Right lobe of liver (tissue), 6 donors: ENCODE data around the gene PADI4. TPM values are rescaled to one million over a fixed set of nuclear protein-coding genes. Genes with fewer than 3 reads are reported as not detected.

Source experiments
- ATAC-seq, 4 donors: fragments of 200-7000 bp; cut with Tn5 transposase; one replicate each; pipeline ENCODE4 v1.9.1; 2020; ENCODE audit warnings: mild to moderate bottlenecking in 4 of 4, moderate library complexity in 4 of 4
- DNase-seq, 3 donors: peaks; one replicate each; pipeline ENCODE4 v3.0.0-alpha.2; 2020
- H3K27ac ChIP-seq, 3 donors: fragments of 200-600 bp; one replicate each; pipeline ENCODE4 v1.8.0; 2022
- H3K27me3 ChIP-seq, 2 donors: fragments of 200-600 bp; one replicate each; pipeline ENCODE4 v1.8.0; 2022
- H3K36me3 ChIP-seq, 4 donors: fragments of 200-600 bp; sonication (generic) in 1 of 4; one replicate each; pipeline versions ENCODE4 v1.5.1 to v1.8.0; 2017 to 2022; ENCODE audit warnings: control low read depth in 1 of 4
- H3K4me1 ChIP-seq, 4 donors: fragments of 200-600 bp; sonication (generic) in 1 of 4; one replicate each; pipeline versions ENCODE4 v1.5.1 to v1.8.0; 2017 to 2022; ENCODE audit warnings: control low read depth in 1 of 4
- H3K4me3 ChIP-seq, 3 donors: fragments of 200-600 bp; one replicate each; pipeline ENCODE4 v1.8.0; 2022
- H3K9me3 ChIP-seq, 4 donors: fragments of 200-600 bp; sonication (generic) in 1 of 4; one replicate each; pipeline versions ENCODE4 v1.5.1 to v1.8.0; 2017 to 2022; ENCODE audit warnings: control low read depth in 1 of 4
- CTCF ChIP-seq, 4 donors: fragments of 200-600 bp in 3 of 4; fragments of 450-650 bp in 1 of 4; IDR thresholded peaks; one replicate each; pipeline versions ENCODE4 v1.5.1 to v1.8.0; 2016 to 2022; ENCODE audit warnings: antibody characterized with exemption in 4 of 4, mild to moderate bottlenecking in 2 of 4
- POLR2A ChIP-seq: fragments of 450-650 bp; IDR thresholded peaks from one replicate; pipeline ENCODE4 v1.6.1; 2017; ENCODE audit warnings: antibody characterized with exemption, mild to moderate bottlenecking
- WGBS: methylation state at CpG from one replicate; pipeline ENCODE4 v1.1.6; 2018; ENCODE audit warnings: low coverage, low lambda C conversion rate; ENCODE audit not compliant: insufficient coverage; ENCODE audit errors: missing lambda C conversion rate; 5-methylcytosine and 5-hydroxymethylcytosine counted together
- intact Hi-C, 2 donors: fragments of 100-400 bp; cut with DNase I; formaldehyde crosslinking; loops; one replicate each; pipeline versions ENCODE4 v1.11.2 to v1.14.1; 2022
- total RNA-seq, 6 experiments: library from RNA; depleted of rRNA in 2 of 6; stranded (reverse); fragments of >200 nt in 2 of 6; fragmentation: NEBNext Ultra II Directional in 3 of 6; extraction: Animal tissue kit (Norgen Biotek cat#: 25700) in 3 of 6; gene quantifications; one replicate each; pipeline versions ENCODE4 v1.1.0 to v1.2.4, GENCODE V29; 2016 to 2023
- donor health status: DM: no; HTN: yes; CAD: no.
- donor health status: DM: no; HTN: no; CAD: no.
- donor health status: DM: no; HTN: no; CAD: no.
- donor health status: DM: no; HTN: yes; CAD: no.
- donor health status: DM: no; HTN: yes; CAD: no.

The PADI4 gene
- total RNA-seq, 6 experiments from 2014 or later: 0.12 to 4.7 (median 1.4) TPM

GRCh38 chr1:17359031-17359430 is 51.0 kb downstream of the PADI4 start:
- WGBS: 44% methylated on average over 8 of the region's 11 CpGs
- Histone ChIP-seq H3K4me1 (no peaks in the 10 kb centered on the region), H3K27me3 (no peaks in the 10 kb centered on the region), H3K4me3 (no peak overlapping the region), H3K27ac (no peak overlapping the region), H3K36me3 (no peaks in the 10 kb centered on the region), H3K9me3 (no peaks in the 10 kb centered on the region)
- ATAC-seq (no peak), DNase-seq (no peak)
- intact Hi-C loops: no loop called here
- TF ChIP-seq POLR2A (no peak), CTCF (IDR thresholded peaks at IDR 0.05) (no peak)

- H3K36me3 ChIP-seq: no peaks in the 10 kb centered on the region
- no peak for TF ChIP-seq CTCF (IDR thresholded peaks at IDR 0.05)
- no peak for TF ChIP-seq POLR2A
- H3K9me3 ChIP-seq: no peaks in the 10 kb centered on the region
- 82% methylated on average over 9 of the region's 9 CpGs for WGBS
- ATAC-seq: no peak
- no peaks in the 10 kb centered on the region for H3K4me1 ChIP-seq
- no peak overlapping the region for H3K4me3 ChIP-seq
- intact Hi-C loops: no loop called here
- H3K27me3 ChIP-seq: no peaks in the 10 kb centered on the region
- no peak overlapping the region for H3K27ac ChIP-seq
- no peak for DNase-seq
Measured at GRCh38 chr1:17359808-17360207, 51.8 kb downstream of the PADI4 start.

- DNase-seq (no peak), ATAC-seq (no peak)
- no peaks in the 10 kb centered on the region for H3K9me3 ChIP-seq
- WGBS: 78% methylated on average over 8 of the region's 11 CpGs
- intact Hi-C loops: no loop called here
- H3K4me1 ChIP-seq: no peaks in the 10 kb centered on the region
- no peak overlapping the region for H3K4me3 ChIP-seq
- no peak overlapping the region for H3K27ac ChIP-seq
- H3K27me3 ChIP-seq: no peaks in the 10 kb centered on the region
- TF ChIP-seq POLR2A (no peak), CTCF (IDR thresholded peaks at IDR 0.05) (no peak)
- H3K36me3 ChIP-seq: no peaks in the 10 kb centered on the region
Measured at GRCh38 chr1:17360272-17360956, 52.4 kb downstream of the PADI4 start.

GRCh38 chr1:17361687-17362086 is 53.7 kb downstream of the PADI4 start:
- WGBS: 70% methylated on average over 1 of the region's 4 CpGs
- no peaks in the 10 kb centered on the region for H3K9me3 ChIP-seq

More at GRCh38 chr1:17361687-17362086, 53.7 kb downstream of the PADI4 start:
- Histone ChIP-seq H3K27me3 (no peaks in the 10 kb centered on the region), H3K4me1 (no peaks in the 10 kb centered on the region), H3K4me3 (no peak overlapping the region), H3K36me3 (no peaks in the 10 kb centered on the region), H3K27ac (no peak overlapping the region)
- DNase-seq: no peak
- TF ChIP-seq CTCF (IDR thresholded peaks at IDR 0.05): no peak
- TF ChIP-seq POLR2A: no peak
- ATAC-seq: no peak
- intact Hi-C loops: no loop called here
